ENCODE measurements around the gene BAHD1. TPM values are rescaled to one million over a fixed set of nuclear protein-coding genes. Genes with fewer than 3 reads are reported as not detected.
A peak's percentile ranks its signal among the peaks of the same experiment; 100 is the strongest.

The BAHD1 gene
- total RNA-seq, 1 donor from 2014 or later: 17.1 TPM

DNA sequence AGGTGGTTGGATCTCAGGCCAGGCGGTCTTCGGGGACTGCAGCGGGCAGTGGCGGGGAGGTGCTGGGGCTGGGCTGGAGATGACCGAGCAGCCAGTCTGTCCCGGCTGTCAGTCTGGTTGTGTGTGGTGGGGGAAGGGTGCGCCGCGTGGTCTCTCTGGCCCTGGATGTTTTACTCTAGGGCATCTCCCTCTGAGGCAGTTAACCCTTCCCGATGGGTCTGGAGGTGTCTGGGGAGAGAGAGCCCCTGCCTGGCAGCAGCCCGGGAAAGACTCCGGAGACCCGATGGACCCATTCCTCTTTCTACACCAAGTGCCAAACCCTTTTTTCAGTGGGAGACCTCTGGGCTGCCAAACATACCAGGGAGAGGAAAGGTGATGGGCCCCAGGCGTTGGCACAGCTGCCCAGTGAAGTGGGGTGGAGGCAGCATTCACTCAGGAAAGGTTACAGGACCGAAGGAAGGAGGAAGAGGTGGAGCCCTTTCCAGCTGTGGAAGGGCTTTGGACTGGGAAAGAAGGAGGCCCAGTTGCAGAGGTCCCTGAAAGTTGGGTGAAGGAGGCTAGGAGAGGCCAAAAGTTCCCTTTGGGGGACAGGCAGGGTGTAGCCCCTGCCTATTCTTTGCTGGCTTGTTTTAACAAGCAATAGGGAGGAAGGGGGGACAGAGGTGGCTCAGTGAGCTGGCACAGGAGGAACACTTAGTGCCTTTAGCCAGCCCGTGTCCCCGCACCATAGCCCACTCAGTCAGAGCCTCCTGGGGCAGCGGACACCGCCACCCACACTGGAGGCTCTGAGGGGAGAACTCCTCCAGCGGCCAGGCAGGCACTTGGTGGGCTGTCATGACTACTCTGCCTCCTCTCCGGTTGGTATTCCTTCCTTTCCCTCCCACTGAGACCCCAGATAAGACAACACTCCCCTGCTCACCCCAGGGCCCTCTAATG is 2.7 kb upstream of the BAHD1 start:
- no peak for DNase-seq
- Histone ChIP-seq H3K27me3 (ENCODE audit: low read depth) (peaks cover 31% of the 10 kb centered on the region), H3K27ac (replicated peaks) (no peak overlapping the region), H3K36me3 (no peaks in the 10 kb centered on the region), H3K9me3 (replicated peaks) (no peaks in the 10 kb centered on the region), H3K4me1 (peaks cover 63% of the 10 kb centered on the region), H3K4me3 (no peak overlapping the region)
- TF ChIP-seq, protein P1, sequence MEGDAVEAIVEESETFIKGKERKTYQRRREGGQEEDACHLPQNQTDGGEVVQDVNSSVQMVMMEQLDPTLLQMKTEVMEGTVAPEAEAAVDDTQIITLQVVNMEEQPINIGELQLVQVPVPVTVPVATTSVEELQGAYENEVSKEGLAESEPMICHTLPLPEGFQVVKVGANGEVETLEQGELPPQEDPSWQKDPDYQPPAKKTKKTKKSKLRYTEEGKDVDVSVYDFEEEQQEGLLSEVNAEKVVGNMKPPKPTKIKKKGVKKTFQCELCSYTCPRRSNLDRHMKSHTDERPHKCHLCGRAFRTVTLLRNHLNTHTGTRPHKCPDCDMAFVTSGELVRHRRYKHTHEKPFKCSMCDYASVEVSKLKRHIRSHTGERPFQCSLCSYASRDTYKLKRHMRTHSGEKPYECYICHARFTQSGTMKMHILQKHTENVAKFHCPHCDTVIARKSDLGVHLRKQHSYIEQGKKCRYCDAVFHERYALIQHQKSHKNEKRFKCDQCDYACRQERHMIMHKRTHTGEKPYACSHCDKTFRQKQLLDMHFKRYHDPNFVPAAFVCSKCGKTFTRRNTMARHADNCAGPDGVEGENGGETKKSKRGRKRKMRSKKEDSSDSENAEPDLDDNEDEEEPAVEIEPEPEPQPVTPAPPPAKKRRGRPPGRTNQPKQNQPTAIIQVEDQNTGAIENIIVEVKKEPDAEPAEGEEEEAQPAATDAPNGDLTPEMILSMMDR (IDR thresholded peaks at IDR 0.05; ENCODE audit: borderline replicate concordance): no peak
- intact Hi-C loops (cut with micrococcal nuclease): no loop called here

DNA sequence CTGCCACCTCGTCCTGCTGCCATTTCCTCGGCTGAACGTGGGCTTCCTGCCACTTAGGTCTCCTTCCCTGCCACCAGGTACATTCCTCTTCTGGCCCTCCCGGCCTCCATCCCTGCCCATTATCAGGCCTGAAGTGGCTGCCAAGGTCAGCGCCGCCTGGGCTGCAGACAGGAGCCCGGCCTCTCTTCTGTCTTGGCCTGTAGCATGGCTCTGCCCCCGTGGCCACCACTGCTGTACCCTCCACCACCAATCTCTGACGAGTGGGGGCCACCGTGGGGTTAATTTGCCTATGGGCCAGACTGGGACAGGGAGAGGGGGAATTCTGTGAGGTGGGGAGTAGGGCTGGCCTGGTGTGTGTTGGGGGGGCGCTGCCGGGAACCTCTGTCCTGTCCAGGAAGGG is 2.0 kb upstream of the BAHD1 start:
- H3K27ac ChIP-seq (replicated peaks): peak overlapping the region; percentile 84
- H3K36me3 ChIP-seq: no peaks in the 10 kb centered on the region
- no peaks in the 10 kb centered on the region for H3K9me3 ChIP-seq (replicated peaks)
- TF ChIP-seq, protein P1 (IDR thresholded peaks at IDR 0.05; ENCODE audit: borderline replicate concordance): no peak
- H3K4me3 ChIP-seq: no peak overlapping the region
- no peak for DNase-seq
- H3K4me1 ChIP-seq: peaks cover 70% of the 10 kb centered on the region
- peaks cover 31% of the 10 kb centered on the region for H3K27me3 ChIP-seq (ENCODE audit: low read depth)
- intact Hi-C loops (cut with micrococcal nuclease): no loop called here

DNA sequence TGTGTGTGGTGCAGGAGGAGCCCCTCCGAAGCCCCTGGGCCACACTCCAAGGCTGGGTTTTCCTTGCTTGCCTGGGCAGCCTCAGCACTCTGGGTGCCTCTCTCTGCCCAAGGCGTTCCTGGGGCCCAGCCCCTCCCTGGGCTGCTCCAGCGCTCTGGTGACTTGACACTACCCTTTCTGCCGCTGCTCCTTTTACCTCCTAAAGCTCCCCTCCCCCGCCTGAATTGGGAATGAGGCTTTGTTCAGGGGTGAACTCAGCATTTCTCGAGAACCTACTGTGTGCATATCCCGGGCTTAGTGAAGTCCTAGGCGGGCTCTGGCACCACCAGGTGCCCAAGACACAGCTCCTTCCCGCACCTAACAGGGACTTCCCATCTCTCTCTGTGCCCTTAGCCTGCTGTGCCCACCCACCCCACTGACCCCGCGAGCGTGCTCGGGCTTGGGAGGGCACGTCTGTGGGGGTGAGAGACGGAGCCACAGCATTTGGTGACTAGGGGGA is 1.2 kb upstream of the BAHD1 start:
- no peaks in the 10 kb centered on the region for H3K36me3 ChIP-seq
- no peaks in the 10 kb centered on the region for H3K9me3 ChIP-seq (replicated peaks)
- H3K4me1 ChIP-seq: peaks cover 77% of the 10 kb centered on the region
- TF ChIP-seq, protein P1 (IDR thresholded peaks at IDR 0.05; ENCODE audit: borderline replicate concordance): no peak
- H3K27me3 ChIP-seq (ENCODE audit: low read depth): peaks cover 31% of the 10 kb centered on the region
- peak overlapping the region; percentile 84 for H3K27ac ChIP-seq (replicated peaks)
- no peak for DNase-seq
- intact Hi-C loops (cut with micrococcal nuclease): no loop called here
- H3K4me3 ChIP-seq: peak overlapping the region; percentile 96

DNA sequence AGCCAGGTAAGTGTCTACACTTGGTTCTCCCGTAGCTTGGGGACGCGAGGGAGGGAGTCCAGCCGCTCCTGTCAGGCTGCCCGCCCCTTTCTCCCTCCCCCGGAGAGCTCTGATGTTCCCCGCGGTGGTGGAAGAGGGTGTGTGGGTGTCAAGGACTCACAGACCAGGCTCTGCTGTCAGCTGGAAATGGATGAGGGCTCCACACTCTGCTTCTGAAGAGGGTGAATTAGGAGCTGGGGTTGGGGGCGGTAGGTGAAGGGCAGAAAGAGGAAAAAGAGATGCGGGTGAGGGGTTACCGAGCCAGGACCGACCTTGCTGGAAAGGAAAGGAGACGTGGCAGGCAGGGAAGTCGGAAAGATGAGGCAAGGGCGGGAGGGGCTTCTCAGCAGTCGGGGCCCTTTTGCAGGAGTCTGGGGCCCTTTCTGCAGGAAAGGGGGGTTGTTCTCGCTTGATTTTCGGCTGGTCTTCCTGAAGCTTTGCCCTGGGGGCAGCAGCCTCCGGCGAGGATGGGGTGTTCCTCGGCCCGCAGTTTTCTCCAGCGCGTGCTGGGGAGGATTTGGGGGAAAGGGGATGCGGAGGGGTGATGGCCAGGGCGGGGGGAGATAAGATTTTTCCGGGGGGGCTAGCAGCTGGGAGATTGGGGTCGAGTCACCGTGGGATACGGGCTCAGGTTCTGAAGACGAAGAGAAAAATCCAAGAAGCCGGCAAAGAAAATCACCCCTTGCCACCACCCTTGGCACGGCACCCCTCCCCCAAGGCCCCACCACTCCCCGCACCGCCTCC is 602 bp upstream of the BAHD1 start:
- intact Hi-C loops (cut with micrococcal nuclease): no loop called here
- H3K4me1 ChIP-seq: peaks cover 84% of the 10 kb centered on the region
- DNase-seq: peak; percentile 42

More for the DNA sequence above, 602 bp upstream of the BAHD1 start:
- Histone ChIP-seq H3K4me3 (peak overlapping the region; percentile 96), H3K9me3 (replicated peaks) (no peaks in the 10 kb centered on the region), H3K27ac (replicated peaks) (peak overlapping the region; percentile 84), H3K27me3 (ENCODE audit: low read depth) (peaks cover 28% of the 10 kb centered on the region), H3K36me3 (no peaks in the 10 kb centered on the region)
- TF ChIP-seq, protein P1 (IDR thresholded peaks at IDR 0.05; ENCODE audit: borderline replicate concordance): no peak
